Nucleus accumbens (tissue), 56 donors: Measurements from ENCODE around the gene C2CD5.
A peak's percentile ranks its signal among the peaks of the same experiment; 100 is the strongest.

ENCODE experiments used
- DNase-seq, 56 donors: peaks; one replicate each; lab custom pipeline; 2025; lab: John Stamatoyannopoulos, UW

The C2CD5 gene

GRCh38 chr12:22431693-22432251, 112.6 kb downstream of the C2CD5 start:
- no peak for DNase-seq

- DNase-seq: no peak
Observed at GRCh38 chr12:22416801-22417200, 127.5 kb downstream of the C2CD5 start.

- no peak for DNase-seq
Observed at GRCh38 chr12:22415342-22416309, 128.7 kb downstream of the C2CD5 start.

GRCh38 chr12:22414742-22415141, 129.6 kb downstream of the C2CD5 start:
- DNase-seq: no peak

GRCh38 chr12:22413592-22413991, 130.8 kb downstream of the C2CD5 start:
- DNase-seq: no peak

- no peak for DNase-seq
Observed at GRCh38 chr12:22412581-22412980, 131.8 kb downstream of the C2CD5 start.

GRCh38 chr12:22410486-22410885, 133.9 kb downstream of the C2CD5 start:
- DNase-seq: no peak

- no peak for DNase-seq
Observed at GRCh38 chr12:22409377-22410164, 134.8 kb downstream of the C2CD5 start.

GRCh38 chr12:22408610-22409376, 135.5 kb downstream of the C2CD5 start:
- peak in 15 of 56 donors; percentile 0 to 53 (median 14) for DNase-seq

GRCh38 chr12:22407397-22407796, 136.9 kb downstream of the C2CD5 start:
- DNase-seq: no peak

GRCh38 chr12:22406627-22407026, 137.7 kb downstream of the C2CD5 start:
- DNase-seq: no peak

- DNase-seq: no peak
Observed at GRCh38 chr12:22399464-22400180, 144.7 kb downstream of the C2CD5 start.
